Panc1 (cell line): ENCODE measurements around the gene MAML3. TPM values are rescaled to one million over a fixed set of nuclear protein-coding genes. Genes with fewer than 3 reads are reported as not detected.

Experiments
- ATAC-seq: fragments of 200-7000 bp; cut with Tn5 transposase; 2 replicates; pipeline ENCODE4 v1.9.1; 2020; ENCODE audit warnings: mild to moderate bottlenecking, moderate library complexity
- BruUV-seq: library from RNA; stranded (reverse); fragments of 400-500 nt; replicated peaks from 2 replicates; lab custom pipeline; 2021; lab: Mats Ljungman, UMichigan
- CTCF ChIA-PET: fragments of 300-600 bp; sonication (Branson Sonifier 250); formaldehyde crosslinking; loops from one replicate; lab custom pipeline; 2022; ENCODE audit warnings: antibody characterized with exemption; lab: Charles Lee
- POLR2A ChIA-PET: fragments of 300-600 bp; sonication (Branson Sonifier 250); formaldehyde crosslinking; loops from one replicate; lab custom pipeline; 2022; ENCODE audit warnings: antibody characterized with exemption; lab: Charles Lee
- DNase-seq: peaks from one replicate; pipeline ENCODE4 v3.0.0-alpha.2; 2010; ENCODE audit warnings: low read depth, low spot score
- H3K27ac ChIP-seq: 2 replicates; pipeline ENCODE4 v1.5.1; 2011; ENCODE audit warnings: mild to moderate bottlenecking, low read length, inconsistent platforms
- H3K27me3 ChIP-seq: fragments of 200-500 bp; sonication (Bioruptor generic); 2 replicates; pipeline ENCODE4 v1.6.0; 2014; ENCODE audit warnings: low read length, inconsistent platforms; ENCODE audit not compliant: control insufficient read depth, insufficient read depth
- H3K36me3 ChIP-seq: fragments of 200-500 bp; sonication (Bioruptor generic); 2 replicates; pipeline ENCODE4 v1.5.1; 2014; ENCODE audit warnings: inconsistent platforms, mild to moderate bottlenecking, low read length, moderate library complexity; ENCODE audit not compliant: control insufficient read depth, insufficient read depth
- H3K4me1 ChIP-seq: 2 replicates; pipeline ENCODE4 v1.5.1; 2011; ENCODE audit warnings: inconsistent platforms, mild to moderate bottlenecking, low read length, moderate library complexity; ENCODE audit not compliant: control insufficient read depth, insufficient read depth
- H3K4me3 ChIP-seq, 2 experiments: 2 replicates each; pipeline ENCODE4 v1.5.1; 2011 to 2012; ENCODE audit warnings: low read depth in 2 of 2, low read length in 2 of 2, mild to moderate bottlenecking in 2 of 2, inconsistent platforms in 1 of 2, moderate library complexity in 1 of 2
- H3K9me3 ChIP-seq: fragments of 200-500 bp; sonication (Bioruptor generic); 2 replicates; pipeline ENCODE4 v1.5.1; 2014; ENCODE audit warnings: low read depth, mild to moderate bottlenecking, inconsistent platforms, low read length, moderate library complexity; ENCODE audit not compliant: control insufficient read depth, insufficient read depth
- CTCF ChIP-seq: fragments of 450-650 bp; IDR thresholded peaks from 2 replicates; pipeline ENCODE4 v1.5.1; 2017; ENCODE audit warnings: mild to moderate bottlenecking
- POLR2AphosphoS5 ChIP-seq: IDR thresholded peaks from 2 replicates; pipeline ENCODE4 v1.6.1; 2012; ENCODE audit warnings: mild to moderate bottlenecking, low read depth, low read length, moderate library complexity
- REST ChIP-seq, 2 experiments: IDR thresholded peaks; 2 replicates each; pipeline ENCODE4 v1.6.1; 2011 to 2012; ENCODE audit warnings: low read depth in 2 of 2, control low read depth in 1 of 2, low read length in 1 of 2, mild to moderate bottlenecking in 1 of 2, moderate library complexity in 1 of 2; ENCODE audit not compliant: insufficient read depth in 1 of 2
- SIN3A ChIP-seq: IDR thresholded peaks from 2 replicates; pipeline ENCODE4 v1.6.1; 2012; ENCODE audit warnings: low read depth, mild to moderate bottlenecking, low read length, moderate library complexity, borderline replicate concordance; ENCODE audit not compliant: insufficient read depth
- TCF7L2 ChIP-seq: IDR thresholded peaks from 2 replicates; pipeline ENCODE4 v1.6.1; 2011; ENCODE audit warnings: mild to moderate bottlenecking, low read depth, low read length, inconsistent platforms
- in situ Hi-C: cut with HindIII; loops from 2 replicates; pipeline ENCODE4 v1.10.0; 2016; ENCODE audit warnings: low sequenced_read_pairs, low pct_unique_long_range_greater_than_20kb
- intact Hi-C: fragments of 100-400 bp; cut with micrococcal nuclease; formaldehyde crosslinking; loops from one replicate; pipeline ENCODE4 v1.10.0; 2022; ENCODE audit not compliant: unreplicated experiment
- total RNA-seq: library from RNA; stranded (reverse); gene quantifications from one replicate; pipeline ENCODE4 v1.2.1, GENCODE V29; 2021; ENCODE audit not compliant: unreplicated experiment

Gene MAML3
- total RNA-seq, 1 experiment from 2014 or later, result 7.7 TPM

DNA sequence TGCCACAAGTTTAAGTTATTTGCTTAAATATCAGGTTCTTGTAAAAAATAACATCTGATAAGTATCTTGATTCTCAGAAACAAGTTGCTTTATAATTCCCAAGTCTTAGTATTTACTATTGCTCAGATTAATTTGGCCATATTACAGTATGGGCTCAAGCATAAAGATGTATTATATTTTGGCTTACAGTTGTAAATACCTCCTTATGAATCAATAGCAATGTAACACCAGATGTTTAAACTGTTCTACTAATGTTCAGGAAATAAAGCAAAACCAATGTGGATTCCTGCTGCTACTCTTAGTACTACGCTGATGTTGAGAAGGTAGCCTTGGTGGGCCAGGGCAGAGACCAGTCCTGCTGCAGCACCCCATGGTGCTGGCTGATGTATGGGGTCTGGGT lies 385.6 kb downstream of the MAML3 start:
- in situ Hi-C loops (no loop called here), intact Hi-C loops (no loop called here)
- no peak overlapping the region for H3K27ac ChIP-seq
- BruUV-seq, result no TSS peak
- no peaks in the 10 kb centered on the region for H3K9me3 ChIP-seq
- TF ChIP-seq POLR2AphosphoS5, result no peak
- no peak for TF ChIP-seq TCF7L2
- TF ChIP-seq SIN3A, result no peak
- no peaks in the 10 kb centered on the region for H3K27me3 ChIP-seq
- ATAC-seq (no peak), DNase-seq (no peak)
- POLR2A ChIA-PET, result no interaction called here
- no peak overlapping the region for H3K4me3 ChIP-seq
- H3K4me1 ChIP-seq, result peaks cover 6% of the 10 kb centered on the region
- CTCF ChIA-PET, result interaction anchor here (0.6 kb wide), 1 partner anchor 146 kb away, joined by 3 read pairs; no protein-coding TSS in a partner anchor
- H3K36me3 ChIP-seq, result no peaks in the 10 kb centered on the region

- intact Hi-C loops (no loop called here), in situ Hi-C loops (no loop called here)
- DNase-seq, result no peak
- no peaks in the 10 kb centered on the region for H3K27me3 ChIP-seq
- no peaks in the 10 kb centered on the region for H3K36me3 ChIP-seq
- no peak for ATAC-seq
- ChIA-PET POLR2A (no interaction called here), CTCF (no interaction called here)
- TF ChIP-seq POLR2AphosphoS5 (no peak), REST (IDR thresholded peaks at IDR 0.05; ENCODE audit: insufficient read depth in 1 of 2, low read depth in 2 of 2, low read length in 1 of 2) (no peak), TCF7L2 (no peak), CTCF (no peak), SIN3A (no peak)
- H3K4me3 ChIP-seq, result no peak overlapping the region
- H3K9me3 ChIP-seq, result no peaks in the 10 kb centered on the region
- BruUV-seq, result no TSS peak
- peaks cover 6% of the 10 kb centered on the region for H3K4me1 ChIP-seq
- H3K27ac ChIP-seq, result no peak overlapping the region
Measured at GRCh38 chr4:139767585-139767984, 386.4 kb downstream of the MAML3 start.

GRCh38 chr4:139767168-139767567 lies 386.8 kb downstream of the MAML3 start:
- ChIA-PET POLR2A (no interaction called here), CTCF (no interaction called here)
- Histone ChIP-seq H3K36me3 (no peaks in the 10 kb centered on the region), H3K27me3 (no peaks in the 10 kb centered on the region), H3K9me3 (no peaks in the 10 kb centered on the region), H3K4me1 (peaks cover 6% of the 10 kb centered on the region), H3K4me3 (no peak overlapping the region), H3K27ac (no peak overlapping the region)
- DNase-seq (no peak), ATAC-seq (no peak)
- TF ChIP-seq REST (IDR thresholded peaks at IDR 0.05; ENCODE audit: insufficient read depth in 1 of 2, low read depth in 2 of 2, low read length in 1 of 2) (no peak), SIN3A (no peak), TCF7L2 (no peak), POLR2AphosphoS5 (no peak), CTCF (no peak)
- BruUV-seq, result no TSS peak
- in situ Hi-C loops, result no loop called here
- intact Hi-C loops, result no loop called here
